Dedifferentiated amniotic fluid mesenchymal stem cell (primary cell): Measurements from ENCODE around the gene CAPN15.

Source experiments
- DNase-seq: peaks from one replicate; pipeline ENCODE4 v3.0.0-alpha.2; 2016; ENCODE audit errors: extremely low spot score

The CAPN15 gene

GRCh38 chr16:578232-578869 lies 50.8 kb downstream of the CAPN15 start:
- no peak for DNase-seq

GRCh38 chr16:578870-579405 lies 51.4 kb downstream of the CAPN15 start:
- DNase-seq: peak; percentile 34

GRCh38 chr16:580141-580945 lies 52.8 kb downstream of the CAPN15 start:
- no peak for DNase-seq

- no peak for DNase-seq
Measured at GRCh38 chr16:580946-581498, 53.5 kb downstream of the CAPN15 start.

GRCh38 chr16:582218-582613 lies 54.7 kb downstream of the CAPN15 start:
- DNase-seq: no peak

- DNase-seq: no peak
Measured at GRCh38 chr16:582614-583331, 55.3 kb downstream of the CAPN15 start.

- DNase-seq: no peak
Measured at GRCh38 chr16:583470-583814, 55.9 kb downstream of the CAPN15 start.

GRCh38 chr16:583815-584591 lies 56.5 kb downstream of the CAPN15 start:
- no peak for DNase-seq

GRCh38 chr16:585351-585750 lies 57.8 kb downstream of the CAPN15 start:
- DNase-seq: no peak

- DNase-seq: no peak
Measured at GRCh38 chr16:586047-586644, 58.6 kb downstream of the CAPN15 start.

GRCh38 chr16:586645-587590 lies 59.4 kb downstream of the CAPN15 start:
- no peak for DNase-seq

GRCh38 chr16:588639-588888 lies 61.1 kb downstream of the CAPN15 start:
- DNase-seq: peak; percentile 58

- DNase-seq: peak; percentile 95
Measured at GRCh38 chr16:588889-589657, 61.6 kb downstream of the CAPN15 start.

- peak; percentile 95 for DNase-seq
Measured at GRCh38 chr16:589658-590187, 62.2 kb downstream of the CAPN15 start, which contains the start of gene RAB40C. RAB40C (plus strand) TSS chr16:590066; CDS start chr16:590292, 226 bp downstream.

- peak; percentile 16 for DNase-seq
Measured at GRCh38 chr16:590188-590814, 62.8 kb downstream of the CAPN15 start.

GRCh38 chr16:590815-591200 lies 63.3 kb downstream of the CAPN15 start:
- no peak for DNase-seq

GRCh38 chr16:591231-591630 lies 63.7 kb downstream of the CAPN15 start:
- no peak for DNase-seq

- DNase-seq: no peak
Measured at GRCh38 chr16:591892-592517, 64.5 kb downstream of the CAPN15 start.
